GM19099 (cell line): ENCODE results near the gene SQOR.

ENCODE experiments used
- POLR2A ChIP-seq: IDR thresholded peaks from 3 replicates; pipeline ENCODE4 v1.6.1; 2011; ENCODE audit warnings: low read depth; ENCODE audit not compliant: insufficient read length; ENCODE audit errors: extremely low read depth

Gene SQOR

DNA sequence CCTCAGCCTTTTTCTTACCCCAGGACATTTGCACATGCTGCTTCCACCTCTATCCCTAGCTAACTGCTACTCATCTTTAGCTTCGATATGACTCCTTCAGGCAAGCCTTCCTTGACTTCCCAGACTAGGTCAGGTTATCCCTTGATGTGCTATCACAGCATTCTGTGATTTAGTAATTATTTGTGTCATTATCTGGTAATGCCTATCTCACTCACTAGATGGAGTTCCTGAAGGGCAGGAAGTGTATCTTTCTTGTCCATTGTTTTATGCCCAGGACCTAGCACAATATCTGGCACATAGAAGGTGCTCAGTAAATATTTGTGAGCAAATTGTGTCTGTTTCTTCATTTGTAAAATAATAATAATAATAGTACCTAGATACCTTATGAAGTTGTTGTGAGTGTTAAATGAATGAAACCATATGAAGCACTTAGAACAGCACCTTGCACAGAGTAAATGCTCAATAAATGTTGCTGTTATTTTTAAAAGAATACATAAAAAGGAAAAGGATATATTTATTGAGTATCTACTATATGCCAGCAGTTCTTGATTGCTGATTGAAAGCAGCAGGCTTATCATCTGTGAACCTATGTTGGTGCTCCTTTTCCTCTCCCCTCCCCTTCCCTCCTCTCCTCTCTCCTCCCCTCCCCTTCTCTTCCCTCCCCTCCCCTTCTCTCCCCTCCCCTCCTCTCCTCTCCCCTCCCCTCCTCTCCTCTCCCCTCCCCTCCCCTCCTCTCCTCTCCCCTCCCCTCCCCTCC lies 31.5 kb downstream of the SQOR start:
- TF ChIP-seq POLR2A = no peak

GRCh38 chr15:45667002-45667401 lies 32.2 kb downstream of the SQOR start:
- TF ChIP-seq POLR2A = no peak

DNA sequence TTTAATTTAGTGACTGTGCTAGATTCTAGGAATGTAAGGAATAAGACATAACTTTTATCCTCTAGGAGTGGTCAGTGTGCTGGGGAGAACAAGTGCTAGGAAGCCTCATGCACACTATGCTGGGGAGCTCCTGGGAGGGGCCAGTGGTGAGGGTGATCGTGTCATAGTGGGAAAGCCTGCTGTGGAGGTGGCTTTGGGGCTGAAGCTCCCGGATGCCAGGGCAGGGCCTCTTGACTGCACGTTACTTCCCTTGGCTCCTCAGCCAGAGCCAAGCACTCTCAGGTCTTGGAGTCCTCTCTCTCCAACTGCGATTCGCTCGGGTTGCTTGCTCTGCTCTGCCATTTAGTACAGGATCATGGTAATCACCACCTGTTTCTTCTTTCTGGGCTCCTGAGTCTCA lies 33.6 kb downstream of the SQOR start:
- TF ChIP-seq POLR2A = no peak

- no peak for TF ChIP-seq POLR2A
These were observed 34.6 kb downstream of the SQOR start for GRCh38 chr15:45669422-45669821.

DNA sequence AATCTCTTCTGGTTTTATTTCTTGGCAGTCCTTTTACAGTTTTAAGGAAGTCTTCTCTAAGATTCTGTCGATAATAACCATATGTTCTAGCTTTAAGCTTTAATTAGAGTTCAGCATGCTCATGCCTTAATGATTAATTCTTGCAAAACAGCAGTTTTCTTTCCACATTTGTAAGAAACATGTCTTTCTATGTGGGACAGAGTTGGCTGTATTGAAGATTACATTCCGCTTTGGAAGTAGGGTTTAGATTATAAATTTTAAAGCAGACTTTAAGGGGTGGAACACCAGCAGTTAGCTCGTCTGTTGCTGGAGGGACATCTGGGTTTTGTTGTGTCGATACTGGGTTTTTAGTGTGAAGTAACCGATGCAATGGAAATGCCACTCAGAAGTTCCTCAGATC lies 35.3 kb downstream of the SQOR start:
- no peak for TF ChIP-seq POLR2A

DNA sequence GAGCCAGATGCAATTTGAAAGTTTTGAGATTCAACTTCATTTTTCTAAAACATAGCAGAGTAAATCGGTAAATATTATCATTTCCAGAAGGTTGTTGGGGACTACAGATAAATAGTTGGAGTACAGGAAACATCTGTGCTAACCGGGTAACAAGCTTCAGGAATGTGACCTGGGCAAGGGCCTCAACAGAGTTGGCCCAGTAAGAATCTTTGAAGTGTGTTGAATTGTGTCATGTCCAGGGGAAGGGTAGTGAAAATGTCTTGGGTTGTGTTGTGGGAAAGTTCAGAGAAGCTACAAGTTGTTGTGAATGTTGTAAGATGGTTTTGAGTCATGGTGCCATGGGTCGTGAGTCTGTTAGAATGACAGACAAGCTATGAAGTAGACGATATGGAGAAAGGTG lies 35.7 kb downstream of the SQOR start:
- no peak for TF ChIP-seq POLR2A

DNA sequence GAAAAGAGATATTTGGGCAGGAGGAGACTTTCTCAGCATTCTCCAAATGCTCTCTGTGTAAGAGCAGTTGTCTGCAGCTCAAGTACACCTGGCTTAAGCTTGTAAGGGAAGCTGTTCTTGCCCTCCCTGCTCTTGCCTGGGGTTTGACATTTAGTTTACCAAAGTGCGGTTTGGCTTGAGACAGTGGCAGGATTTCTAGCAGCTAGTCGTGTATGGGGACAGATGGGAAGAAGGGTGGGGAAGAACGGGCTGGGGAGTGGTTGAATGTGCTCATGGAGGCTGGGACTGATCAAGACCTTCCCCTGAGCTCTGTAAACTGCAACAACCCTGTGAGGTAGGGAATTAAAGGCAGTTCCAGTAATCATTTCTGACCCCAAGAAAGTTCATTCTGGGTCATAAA lies 39.8 kb downstream of the SQOR start:
- TF ChIP-seq POLR2A = no peak

DNA sequence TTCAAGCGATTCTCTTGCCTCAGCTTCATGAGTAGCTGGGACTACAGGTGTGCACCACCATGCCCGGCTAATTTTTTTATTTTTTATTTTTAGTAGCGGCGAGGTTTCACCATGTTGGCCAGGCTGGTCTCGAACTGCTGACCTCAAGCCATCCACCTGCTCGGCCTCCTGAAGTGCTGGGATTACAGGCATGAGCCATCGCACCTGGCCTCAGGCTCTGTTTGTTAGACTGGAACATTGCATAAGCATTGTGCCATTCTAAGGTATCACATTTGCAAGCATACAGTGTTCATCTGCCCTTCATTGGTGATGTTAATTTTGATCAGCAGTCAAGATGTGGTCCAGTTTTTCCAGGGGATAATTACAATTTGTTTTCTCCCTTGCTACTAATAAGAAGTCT lies 43.0 kb downstream of the SQOR start:
- TF ChIP-seq POLR2A = no peak

GRCh38 chr15:45678459-45679178 lies 43.8 kb downstream of the SQOR start:
- TF ChIP-seq POLR2A = no peak

DNA sequence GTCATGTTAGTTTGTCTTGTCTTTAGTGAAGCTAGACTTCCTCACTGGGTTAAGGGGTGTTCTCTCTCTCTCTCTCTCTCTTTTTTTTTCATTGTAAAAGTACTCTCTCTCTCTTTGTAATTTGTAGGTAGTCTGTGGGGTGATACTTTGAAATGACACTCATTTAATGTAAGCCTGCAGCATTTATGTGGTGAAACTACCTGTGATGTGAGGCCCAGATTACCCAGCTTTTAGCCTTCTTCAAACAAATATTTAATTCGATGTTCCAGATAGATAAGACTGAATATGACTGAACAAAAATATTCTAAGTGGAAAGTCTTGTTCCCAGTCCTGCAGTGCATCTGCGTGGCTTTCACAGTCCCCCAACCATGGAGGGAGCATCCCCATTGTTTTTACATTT lies 49.7 kb downstream of the SQOR start:
- no peak for TF ChIP-seq POLR2A

DNA sequence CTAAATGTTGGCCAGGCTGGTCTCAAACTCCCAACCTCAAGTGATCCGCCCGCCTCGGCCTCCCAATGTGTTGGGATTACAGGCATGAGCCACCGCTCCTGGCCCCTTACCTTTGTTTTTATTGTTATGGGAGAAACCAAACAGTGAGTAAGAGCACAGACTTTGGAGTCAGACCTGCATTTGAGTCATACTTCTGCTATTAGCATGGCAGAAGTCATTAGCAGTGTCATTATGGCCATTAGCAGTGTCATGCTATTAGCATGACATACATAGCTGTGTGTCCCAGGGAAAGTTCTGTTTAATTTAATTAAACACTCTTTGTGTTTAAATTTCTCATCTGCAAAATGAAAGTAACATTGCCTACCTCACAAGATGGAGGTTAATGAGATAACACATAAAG lies 54.8 kb downstream of the SQOR start:
- TF ChIP-seq POLR2A = no peak

DNA sequence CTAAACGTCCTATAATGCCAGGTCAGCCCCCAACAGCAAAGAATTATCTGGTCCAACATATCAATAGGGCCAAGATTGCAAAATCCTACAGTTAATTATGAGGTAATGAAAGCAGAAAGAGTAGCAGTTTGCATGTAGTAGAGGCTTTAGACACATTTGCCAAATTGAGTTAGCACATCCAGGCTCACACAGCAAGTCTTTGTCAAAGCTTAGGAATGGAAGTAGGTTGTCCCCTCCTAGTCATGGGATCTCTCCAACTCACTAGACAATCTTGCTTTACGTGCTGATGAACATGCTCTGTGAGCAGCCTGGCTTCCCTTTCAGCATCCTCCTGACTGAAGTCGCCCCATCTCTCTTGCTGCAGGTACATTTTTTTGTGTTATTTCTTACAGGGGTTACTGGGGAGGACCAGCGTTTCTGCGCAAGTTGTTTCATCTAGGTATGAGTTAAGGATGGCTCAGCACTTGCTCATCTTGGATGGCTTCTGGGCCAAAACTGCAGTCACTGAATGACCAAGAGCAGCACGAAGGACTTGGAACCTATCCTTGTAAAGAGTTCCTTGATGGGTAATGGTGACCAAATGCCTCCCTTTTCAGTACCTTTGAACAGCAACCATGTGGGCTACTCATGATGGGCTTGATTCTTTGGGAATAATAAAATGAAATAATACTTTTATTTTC lies 55.9 kb downstream of the SQOR start:
- no peak for TF ChIP-seq POLR2A

DNA sequence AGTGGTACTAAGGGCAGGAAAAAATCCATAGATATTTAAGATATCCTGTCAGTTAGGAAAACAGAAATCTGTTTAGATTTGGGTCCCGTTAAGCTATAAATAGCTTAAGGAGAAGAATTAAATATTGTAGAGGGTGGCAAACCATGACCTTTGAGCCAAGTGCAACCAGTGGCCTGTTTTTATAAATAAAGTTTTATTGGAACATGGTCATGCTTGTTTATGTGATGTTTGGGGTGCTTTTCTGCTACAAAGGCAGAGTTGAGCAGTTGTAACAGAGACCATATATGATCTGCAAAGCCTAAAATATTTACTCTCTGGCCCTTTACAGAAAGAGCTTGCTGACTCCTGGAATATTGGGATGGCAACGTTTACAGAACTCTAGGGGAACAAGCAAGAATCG lies 66.3 kb downstream of the SQOR start:
- no peak for TF ChIP-seq POLR2A

GRCh38 chr15:45702041-45702440 lies 67.2 kb downstream of the SQOR start:
- TF ChIP-seq POLR2A = no peak

DNA sequence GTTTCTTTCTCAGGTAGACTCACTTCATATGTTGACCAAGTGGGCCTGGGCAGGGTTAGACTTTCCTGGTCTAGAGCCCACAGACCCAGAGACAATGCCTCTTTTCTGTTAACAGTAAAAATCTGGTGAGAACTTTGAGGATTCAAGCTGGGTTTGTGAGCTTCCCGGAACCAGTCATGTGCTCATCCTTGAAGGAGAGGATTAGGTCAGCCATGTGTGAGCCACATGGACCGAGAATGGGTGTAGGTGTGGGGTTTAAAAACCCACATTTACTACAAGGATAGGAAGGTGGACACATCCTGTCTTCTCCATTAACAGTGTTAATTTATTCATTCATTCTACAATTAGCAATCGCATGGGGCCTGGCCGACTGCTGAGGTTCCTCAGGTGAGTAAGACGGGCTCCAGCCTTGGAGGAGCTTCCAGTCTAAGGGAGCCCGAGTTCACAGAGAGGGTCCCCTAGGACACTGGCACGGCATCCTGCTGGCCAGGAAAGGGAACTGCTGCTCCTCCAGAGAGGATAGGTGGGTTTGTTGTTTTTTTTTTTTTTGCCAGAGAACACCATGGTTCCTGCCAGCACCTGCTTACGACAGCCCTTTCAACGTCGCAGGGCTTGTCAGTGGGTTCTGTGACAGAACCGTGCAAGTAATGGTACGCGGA lies 69.0 kb downstream of the SQOR start:
- no peak for TF ChIP-seq POLR2A
